Measurements from ENCODE around the gene SLC9A9.

SLC9A9 gene

DNA sequence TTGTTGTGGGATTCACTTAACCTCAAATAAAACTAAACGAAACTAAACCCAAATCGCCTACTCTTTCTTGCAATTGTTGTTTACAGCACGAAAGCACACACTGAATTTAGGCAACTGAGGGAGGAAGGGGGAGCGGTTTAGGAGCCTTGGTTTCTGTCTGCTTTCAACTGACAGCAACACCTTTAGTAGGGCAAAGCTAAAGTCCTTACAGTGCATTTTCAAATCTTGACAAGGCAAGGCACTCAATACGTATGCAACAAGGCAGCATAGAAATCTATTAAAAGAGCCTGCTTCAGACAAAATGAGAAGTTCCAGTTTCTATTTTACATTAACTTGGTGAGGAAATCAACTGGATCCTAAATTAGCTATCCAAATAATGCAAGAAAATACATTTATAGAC lies 554.1 kb downstream of the SLC9A9 start:
- no peak overlapping the region for H3K4me3 ChIP-seq (ENCODE audit: low read depth, low read length)
- TF ChIP-seq, protein P1, sequence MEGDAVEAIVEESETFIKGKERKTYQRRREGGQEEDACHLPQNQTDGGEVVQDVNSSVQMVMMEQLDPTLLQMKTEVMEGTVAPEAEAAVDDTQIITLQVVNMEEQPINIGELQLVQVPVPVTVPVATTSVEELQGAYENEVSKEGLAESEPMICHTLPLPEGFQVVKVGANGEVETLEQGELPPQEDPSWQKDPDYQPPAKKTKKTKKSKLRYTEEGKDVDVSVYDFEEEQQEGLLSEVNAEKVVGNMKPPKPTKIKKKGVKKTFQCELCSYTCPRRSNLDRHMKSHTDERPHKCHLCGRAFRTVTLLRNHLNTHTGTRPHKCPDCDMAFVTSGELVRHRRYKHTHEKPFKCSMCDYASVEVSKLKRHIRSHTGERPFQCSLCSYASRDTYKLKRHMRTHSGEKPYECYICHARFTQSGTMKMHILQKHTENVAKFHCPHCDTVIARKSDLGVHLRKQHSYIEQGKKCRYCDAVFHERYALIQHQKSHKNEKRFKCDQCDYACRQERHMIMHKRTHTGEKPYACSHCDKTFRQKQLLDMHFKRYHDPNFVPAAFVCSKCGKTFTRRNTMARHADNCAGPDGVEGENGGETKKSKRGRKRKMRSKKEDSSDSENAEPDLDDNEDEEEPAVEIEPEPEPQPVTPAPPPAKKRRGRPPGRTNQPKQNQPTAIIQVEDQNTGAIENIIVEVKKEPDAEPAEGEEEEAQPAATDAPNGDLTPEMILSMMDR (IDR thresholded peaks at IDR 0.05; ENCODE audit: low read depth, low read length, missing control alignments), result no peak
- DNase-seq (ENCODE audit: low read depth), result peak; percentile 53

DNA sequence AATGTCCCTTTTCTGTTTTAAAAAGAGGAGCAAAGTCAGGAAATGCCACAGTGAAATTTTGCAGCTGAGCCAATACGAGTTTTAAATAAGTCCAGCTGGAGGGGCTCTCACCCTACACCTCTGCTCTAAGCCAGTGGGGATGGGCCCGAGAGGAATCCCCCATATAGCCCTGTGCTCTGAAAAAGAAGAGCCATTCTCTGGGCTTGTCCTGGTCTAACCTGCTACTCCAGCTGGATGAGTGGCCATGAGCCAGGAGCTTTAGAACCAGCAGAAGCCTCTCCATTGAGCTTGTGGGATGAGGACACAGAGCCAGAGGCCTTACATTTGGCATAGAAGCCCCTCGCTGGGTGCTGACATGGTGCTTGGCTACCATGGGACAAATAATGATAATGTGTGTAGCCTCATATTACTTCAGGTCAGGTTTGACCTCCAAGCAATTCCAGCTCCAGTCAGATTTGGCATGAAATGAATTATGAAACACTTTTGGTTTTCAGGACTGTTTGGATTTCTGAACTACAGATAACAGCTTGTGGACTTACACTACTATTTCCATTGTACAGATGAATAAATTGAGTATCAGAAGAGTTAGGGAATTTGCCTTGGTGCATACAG lies 556.3 kb downstream of the SLC9A9 start:
- H3K4me3 ChIP-seq (ENCODE audit: low read depth, low read length), result no peak overlapping the region
- TF ChIP-seq, protein P1 (IDR thresholded peaks at IDR 0.05; ENCODE audit: low read depth, low read length, missing control alignments), result no peak
- DNase-seq (ENCODE audit: low read depth), result no peak

DNA sequence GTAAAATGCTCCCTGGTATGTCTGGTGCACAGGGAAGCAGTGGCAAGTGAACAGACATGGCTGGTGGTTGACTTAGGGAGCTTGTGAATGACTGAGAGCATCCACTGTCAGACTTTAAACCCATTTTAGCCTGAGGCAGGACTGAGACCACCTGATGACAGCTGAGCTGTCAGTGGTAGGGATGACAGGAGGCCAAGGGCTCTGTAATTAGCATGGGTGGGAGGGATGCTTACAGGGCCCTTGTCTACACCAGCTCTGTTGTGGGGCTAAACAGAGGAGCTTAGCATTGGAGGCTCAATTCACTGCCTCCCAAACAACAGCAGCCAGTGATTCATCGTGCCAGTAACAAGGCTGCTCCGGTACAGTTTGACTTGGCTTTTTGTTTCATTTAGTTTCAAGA lies 559.3 kb downstream of the SLC9A9 start:
- TF ChIP-seq, protein P1 (IDR thresholded peaks at IDR 0.05; ENCODE audit: low read depth, low read length, missing control alignments), result no peak
- no peak overlapping the region for H3K4me3 ChIP-seq (ENCODE audit: low read depth, low read length)
- DNase-seq (ENCODE audit: low read depth), result no peak

DNA sequence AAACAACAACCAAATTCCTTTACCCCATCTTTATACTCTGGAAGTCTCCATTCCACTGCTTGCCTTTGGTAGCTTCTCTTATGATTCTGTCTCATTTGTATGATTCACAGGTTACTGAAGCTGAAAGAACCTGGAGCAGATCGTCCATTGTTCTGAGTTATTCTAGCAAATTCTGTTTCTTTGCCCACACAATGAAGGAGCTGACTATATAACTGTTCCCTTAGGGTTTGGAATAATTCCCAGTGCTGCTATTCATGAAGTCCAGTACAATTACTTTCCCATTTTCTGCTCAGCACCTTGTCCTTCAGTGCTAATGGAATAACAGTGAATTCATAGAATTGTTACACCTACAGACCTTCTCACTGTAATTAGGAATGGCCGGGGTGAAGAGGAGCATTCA lies 560.9 kb downstream of the SLC9A9 start:
- TF ChIP-seq, protein P1 (IDR thresholded peaks at IDR 0.05; ENCODE audit: low read depth, low read length, missing control alignments), result no peak
- H3K4me3 ChIP-seq (ENCODE audit: low read depth, low read length), result no peak overlapping the region
- DNase-seq (ENCODE audit: low read depth), result no peak

DNA sequence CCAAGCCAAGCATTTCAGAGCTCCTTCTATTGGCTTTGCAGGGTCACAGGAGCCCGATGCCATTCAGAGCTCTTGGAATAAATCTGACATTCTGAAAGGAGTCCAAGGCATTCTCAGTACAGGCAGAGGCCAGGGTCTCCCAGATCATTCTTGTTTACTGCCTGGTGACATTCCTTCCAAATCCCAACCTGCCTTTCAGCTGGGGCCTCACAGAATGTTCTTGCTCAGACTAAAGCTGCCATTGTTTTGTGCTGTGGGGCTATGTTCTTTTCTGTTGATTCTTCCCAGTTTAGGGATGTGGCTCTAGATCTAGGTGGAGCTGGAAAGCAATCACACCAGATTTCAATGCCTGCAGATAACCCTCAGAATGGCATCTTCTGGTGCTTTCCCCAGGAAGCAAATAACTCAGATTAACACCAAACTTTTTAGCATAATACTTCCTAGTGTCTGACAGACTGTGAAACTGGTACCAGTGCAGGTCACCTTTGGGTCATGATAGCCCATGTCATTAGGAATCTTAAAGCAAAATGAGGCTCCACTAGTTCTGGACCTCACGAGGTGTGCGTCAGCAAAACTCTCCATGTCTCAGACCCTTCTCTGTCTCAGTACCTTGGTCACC lies 561.8 kb downstream of the SLC9A9 start:
- H3K4me3 ChIP-seq (ENCODE audit: low read depth, low read length), result no peak overlapping the region
- TF ChIP-seq, protein P1 (IDR thresholded peaks at IDR 0.05; ENCODE audit: low read depth, low read length, missing control alignments), result no peak
- no peak for DNase-seq (ENCODE audit: low read depth)

DNA sequence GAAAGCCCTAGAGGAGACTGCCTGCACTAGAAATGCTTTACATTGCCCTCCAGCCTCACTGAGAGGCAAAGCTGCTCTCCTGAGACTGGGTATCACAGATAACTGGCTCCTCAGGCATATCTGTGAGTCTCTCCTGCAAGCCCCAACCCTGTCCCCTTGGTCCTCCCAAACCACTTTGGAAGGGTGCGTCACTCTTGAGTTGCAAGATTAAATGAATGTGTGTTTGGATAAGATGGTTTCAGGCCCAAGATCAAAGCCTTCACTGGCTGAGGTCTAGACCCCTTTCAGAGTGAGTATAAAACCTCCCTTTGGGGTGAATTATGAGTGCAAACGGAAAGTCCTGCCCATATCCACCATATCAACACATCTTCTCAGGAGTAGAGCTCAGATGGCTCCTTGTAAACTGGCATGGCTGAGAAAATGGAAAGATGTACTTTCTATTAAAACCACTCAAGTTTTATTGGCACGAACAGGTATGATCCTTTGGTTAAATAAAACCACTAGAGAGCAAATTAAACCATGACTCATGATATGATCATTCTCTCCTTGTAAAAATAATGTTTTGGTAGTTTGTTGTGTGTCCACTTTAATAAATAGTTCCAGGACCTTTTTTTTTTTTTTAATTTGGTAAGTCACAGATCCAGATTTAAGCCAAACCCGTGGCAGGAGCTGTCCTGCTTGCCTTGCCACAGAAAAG lies 564.7 kb downstream of the SLC9A9 start:
- no peak overlapping the region for H3K4me3 ChIP-seq (ENCODE audit: low read depth, low read length)
- no peak for DNase-seq (ENCODE audit: low read depth)
- TF ChIP-seq, protein P1 (IDR thresholded peaks at IDR 0.05; ENCODE audit: low read depth, low read length, missing control alignments), result no peak
